ENCODE results near the gene MAML3.

Gene MAML3

DNA sequence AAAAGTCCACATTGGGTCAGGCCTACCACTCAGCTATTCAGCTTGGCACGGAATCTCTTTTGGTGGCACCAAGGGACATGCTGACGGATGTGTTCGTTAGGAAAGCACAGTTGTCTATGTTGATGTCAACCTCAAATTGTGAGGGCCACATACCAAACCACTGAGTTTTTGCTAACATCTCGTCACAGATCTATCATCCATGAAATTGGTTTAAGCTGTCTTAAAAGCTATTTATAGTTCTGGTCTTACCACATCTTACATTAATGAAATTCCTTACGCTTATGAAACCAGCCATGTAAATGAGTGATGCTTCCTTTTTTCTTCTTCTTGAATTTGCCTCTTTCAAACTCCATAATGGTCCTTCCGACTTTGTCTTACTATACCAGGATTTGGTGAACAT lies 386.8 kb downstream of the MAML3 start:
- H3K4me1 ChIP-seq (ENCODE audit: insufficient read depth, low read length, severe bottlenecking) = peaks cover 8% of the 10 kb centered on the region
- H4K20me1 ChIP-seq (ENCODE audit: insufficient read depth, low read length) = no peaks in the 10 kb centered on the region
- H3K27me3 ChIP-seq (ENCODE audit: insufficient read depth, low read length) = no peaks in the 10 kb centered on the region
- H3K9ac ChIP-seq (ENCODE audit: low read length) = no peak overlapping the region
- no peaks in the 10 kb centered on the region for H3K36me3 ChIP-seq (ENCODE audit: insufficient read depth, low read length)
- no peaks in the 10 kb centered on the region for H3K9me3 ChIP-seq (ENCODE audit: low read length)
- H2AFZ ChIP-seq (ENCODE audit: low read length) = no peak overlapping the region
- H3K27ac ChIP-seq (ENCODE audit: low read depth, low read length, poor library complexity, severe bottlenecking) = no peak overlapping the region
- TF ChIP-seq CTCF (IDR thresholded peaks at IDR 0.05; ENCODE audit: low read length) (no peak), EZH2 (IDR thresholded peaks at IDR 0.05; ENCODE audit: borderline replicate concordance, low read length) (no peak)
- no peaks in the 10 kb centered on the region for H3K9me2 ChIP-seq (ENCODE audit: low read depth, low read length)
- no peak overlapping the region for H3K4me2 ChIP-seq (ENCODE audit: low read length)
- no peaks in the 10 kb centered on the region for H3K79me2 ChIP-seq (ENCODE audit: insufficient read depth, low read length)
- H3F3A ChIP-seq (ENCODE audit: insufficient read depth, low read length) = no peaks in the 10 kb centered on the region
- H3K4me3 ChIP-seq (ENCODE audit: low read depth, low read length, poor library complexity, severe bottlenecking) = no peak overlapping the region

DNA sequence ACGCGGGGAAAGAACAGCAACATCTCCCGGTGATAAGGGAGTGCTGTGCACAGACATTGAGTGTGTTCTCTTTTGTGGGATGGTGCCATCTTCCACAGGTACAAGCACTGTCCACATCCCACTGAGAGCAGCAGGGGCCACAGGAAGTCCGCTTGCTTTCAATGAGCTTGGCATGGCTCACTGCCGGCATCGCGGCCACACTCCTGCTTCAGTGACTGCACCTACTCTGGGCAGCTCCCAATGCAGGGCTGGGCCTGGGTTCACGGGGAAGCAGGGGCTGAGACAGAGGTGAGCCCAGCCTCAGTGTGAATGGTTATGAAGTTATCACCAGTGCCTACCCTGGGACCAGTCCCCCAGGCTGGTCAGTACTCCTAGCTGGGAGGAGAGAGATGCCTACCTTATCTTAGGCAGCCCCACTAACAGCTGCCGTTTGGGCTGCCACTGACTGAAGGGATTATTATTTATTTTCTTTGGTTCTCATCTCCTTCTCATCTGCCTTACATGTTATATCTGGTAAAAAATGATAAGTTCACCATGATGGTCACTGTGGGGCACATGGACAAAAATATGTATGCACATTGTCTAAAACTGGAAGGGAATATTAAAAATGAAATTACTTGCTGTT lies 389.2 kb downstream of the MAML3 start:
- no peak overlapping the region for H3K9ac ChIP-seq (ENCODE audit: low read length)
- H3K4me1 ChIP-seq (ENCODE audit: insufficient read depth, low read length, severe bottlenecking) = peaks cover 8% of the 10 kb centered on the region
- TF ChIP-seq EZH2 (IDR thresholded peaks at IDR 0.05; ENCODE audit: borderline replicate concordance, low read length) = no peak
- no peak for TF ChIP-seq CTCF (IDR thresholded peaks at IDR 0.05; ENCODE audit: low read length)
- H3K27ac ChIP-seq (ENCODE audit: low read depth, low read length, poor library complexity, severe bottlenecking) = no peak overlapping the region
- H4K20me1 ChIP-seq (ENCODE audit: insufficient read depth, low read length) = no peaks in the 10 kb centered on the region
- no peaks in the 10 kb centered on the region for H3K9me2 ChIP-seq (ENCODE audit: low read depth, low read length)
- no peaks in the 10 kb centered on the region for H3K36me3 ChIP-seq (ENCODE audit: insufficient read depth, low read length)
- no peaks in the 10 kb centered on the region for H3K79me2 ChIP-seq (ENCODE audit: insufficient read depth, low read length)
- no peaks in the 10 kb centered on the region for H3K27me3 ChIP-seq (ENCODE audit: insufficient read depth, low read length)
- H3K9me3 ChIP-seq (ENCODE audit: low read length) = no peaks in the 10 kb centered on the region
- H3K4me2 ChIP-seq (ENCODE audit: low read length) = no peak overlapping the region
- no peak overlapping the region for H3K4me3 ChIP-seq (ENCODE audit: low read depth, low read length, poor library complexity, severe bottlenecking)
- no peak overlapping the region for H2AFZ ChIP-seq (ENCODE audit: low read length)
- H3F3A ChIP-seq (ENCODE audit: insufficient read depth, low read length) = no peaks in the 10 kb centered on the region

GRCh38 chr4:139764182-139764581 lies 389.8 kb downstream of the MAML3 start:
- Histone ChIP-seq H3F3A (ENCODE audit: insufficient read depth, low read length) (no peaks in the 10 kb centered on the region), H3K36me3 (ENCODE audit: insufficient read depth, low read length) (no peaks in the 10 kb centered on the region), H3K9me3 (ENCODE audit: low read length) (no peaks in the 10 kb centered on the region), H4K20me1 (ENCODE audit: insufficient read depth, low read length) (no peaks in the 10 kb centered on the region), H3K4me1 (ENCODE audit: insufficient read depth, low read length, severe bottlenecking) (peaks cover 8% of the 10 kb centered on the region), H3K27ac (ENCODE audit: low read depth, low read length, poor library complexity, severe bottlenecking) (no peak overlapping the region), H3K4me2 (ENCODE audit: low read length) (no peak overlapping the region), H3K4me3 (ENCODE audit: low read depth, low read length, poor library complexity, severe bottlenecking) (no peak overlapping the region), H2AFZ (ENCODE audit: low read length) (no peak overlapping the region), H3K9me2 (ENCODE audit: low read depth, low read length) (no peaks in the 10 kb centered on the region), H3K79me2 (ENCODE audit: insufficient read depth, low read length) (no peaks in the 10 kb centered on the region), H3K27me3 (ENCODE audit: insufficient read depth, low read length) (no peaks in the 10 kb centered on the region), H3K9ac (ENCODE audit: low read length) (no peak overlapping the region)
- TF ChIP-seq EZH2 (IDR thresholded peaks at IDR 0.05; ENCODE audit: borderline replicate concordance, low read length) (no peak), CTCF (IDR thresholded peaks at IDR 0.05; ENCODE audit: low read length) (no peak)
